GM23338 (cell line): ENCODE data around the gene SVOPL. TPM values are rescaled to one million over a fixed set of nuclear protein-coding genes. Genes with fewer than 3 reads are reported as not detected.

Experiments
- ATAC-seq: fragments of 200-7000 bp; cut with Tn5 transposase; 3 replicates; pipeline ENCODE4 v1.9.1; 2020
- DNase-seq: peaks from one replicate; pipeline ENCODE4 v3.0.0-alpha.2; 2015; ENCODE audit warnings: low spot score
- H2AFZ ChIP-seq: fragments of 200-600 bp; sonication (generic); 2 replicates; pipeline ENCODE4 v1.8.0; 2016; ENCODE audit warnings: antibody characterized with exemption, mild to moderate bottlenecking, moderate library complexity
- H3F3A ChIP-seq: fragments of 200-600 bp; sonication (generic); replicated peaks from 2 replicates; pipeline ENCODE4 v1.8.0; 2017; ENCODE audit warnings: antibody characterized with exemption, mixed run types, low read depth
- H3K27ac ChIP-seq: fragments of 200-600 bp; sonication (generic); 2 replicates; pipeline ENCODE4 v1.6.1; 2016; ENCODE audit warnings: low read depth
- H3K27me3 ChIP-seq: fragments of 200-600 bp; sonication (generic); 2 replicates; pipeline ENCODE4 v1.8.0; 2016; ENCODE audit warnings: mild to moderate bottlenecking, mixed run types, moderate library complexity; ENCODE audit not compliant: insufficient read depth
- H3K36me3 ChIP-seq: fragments of 200-600 bp; sonication (generic); 2 replicates; pipeline ENCODE4 v1.8.0; 2016; ENCODE audit warnings: mild to moderate bottlenecking; ENCODE audit not compliant: insufficient read depth
- H3K4me1 ChIP-seq: fragments of 200-600 bp; sonication (generic); 2 replicates; pipeline ENCODE4 v1.8.0; 2016; ENCODE audit warnings: mild to moderate bottlenecking, moderate library complexity; ENCODE audit not compliant: insufficient read depth
- H3K4me2 ChIP-seq: fragments of 200-600 bp; sonication (generic); 2 replicates; pipeline ENCODE4 v1.7.1; 2017; ENCODE audit warnings: mixed run types
- H3K4me3 ChIP-seq: fragments of 200-600 bp; sonication (generic); 2 replicates; pipeline ENCODE4 v1.6.1; 2016; ENCODE audit warnings: mixed run types
- H3K79me2 ChIP-seq: fragments of 200-600 bp; sonication (generic); replicated peaks from 2 replicates; pipeline ENCODE4 v1.8.0; 2017; ENCODE audit warnings: mild to moderate bottlenecking; ENCODE audit not compliant: insufficient read depth
- H3K9me2 ChIP-seq: fragments of 200-600 bp; sonication (generic); 2 replicates; pipeline ENCODE4 v1.8.0; 2017; ENCODE audit not compliant: insufficient read depth
- H4K20me1 ChIP-seq: fragments of 200-600 bp; sonication (generic); replicated peaks from 2 replicates; pipeline ENCODE4 v1.8.0; 2017; ENCODE audit warnings: mild to moderate bottlenecking; ENCODE audit not compliant: insufficient read depth
- H3K27ac Mint-ChIP-seq: 2 replicates; pipeline ENCODE4 v1.8.0; 2020; ENCODE audit warnings: inconsistent platforms, mild to moderate bottlenecking, moderate library complexity, mixed read lengths
- H3K27me3 Mint-ChIP-seq: 3 replicates; pipeline ENCODE4 v1.8.0; 2022; ENCODE audit warnings: low read depth, mild to moderate bottlenecking, moderate library complexity, mixed read lengths, inconsistent platforms; ENCODE audit not compliant: insufficient read depth, poor library complexity
- H3K36me3 Mint-ChIP-seq: 3 replicates; pipeline ENCODE4 v1.8.0; 2021; ENCODE audit warnings: low read depth, mild to moderate bottlenecking, inconsistent platforms, moderate library complexity, mixed read lengths
- H3K4me1 Mint-ChIP-seq: 3 replicates; pipeline ENCODE4 v1.8.0; 2020; ENCODE audit warnings: mild to moderate bottlenecking, inconsistent platforms, mixed read lengths
- H3K4me3 Mint-ChIP-seq: 3 replicates; pipeline ENCODE4 v1.8.0; 2021; ENCODE audit warnings: moderate library complexity, mild to moderate bottlenecking, inconsistent platforms, mixed read lengths
- H3K9me3 Mint-ChIP-seq: 3 replicates; pipeline ENCODE4 v1.8.0; 2020; ENCODE audit warnings: moderate library complexity, mild to moderate bottlenecking, inconsistent platforms, mixed read lengths
- CREB1 ChIP-seq: fragments of 250-450 bp; sonication (Bioruptor Pico); IDR thresholded peaks from 2 replicates; pipeline ENCODE4 v1.5.0; 2020; ENCODE audit warnings: low read depth, mild to moderate bottlenecking, moderate library complexity
- CTCF ChIP-seq, 2 experiments: fragments of 200-600 bp in 1 of 2; sonication (generic) in 1 of 2; conservative IDR thresholded peaks; 2 replicates each; pipeline versions ENCODE4 v1.5.1 to v1.6.1; 2016 to 2017; ENCODE audit warnings: antibody characterized with exemption in 2 of 2, low read depth in 2 of 2, mild to moderate bottlenecking in 2 of 2, moderate library complexity in 1 of 2
- ETS1 ChIP-seq: IDR thresholded peaks from 2 replicates; pipeline ENCODE4 v1.6.1; 2016; ENCODE audit warnings: antibody characterized with exemption
- EZH2 ChIP-seq: fragments of 200-600 bp; sonication (generic); IDR thresholded peaks from one replicate; pipeline ENCODE4 v1.8.0; 2017; ENCODE audit warnings: antibody characterized with exemption, mild to moderate bottlenecking, low read depth; ENCODE audit not compliant: unreplicated experiment
- JUNB ChIP-seq: IDR thresholded peaks from one replicate; pipeline ENCODE4 v1.6.1; 2016; ENCODE audit warnings: antibody characterized with exemption; ENCODE audit not compliant: unreplicated experiment
- NANOG ChIP-seq: IDR thresholded peaks from 2 replicates; pipeline ENCODE4 v1.6.1; 2016; ENCODE audit warnings: antibody characterized with exemption, borderline replicate concordance
- REST ChIP-seq: IDR thresholded peaks from one replicate; pipeline ENCODE4 v1.6.1; 2018; ENCODE audit warnings: antibody characterized with exemption; ENCODE audit not compliant: unreplicated experiment
- STAT1 ChIP-seq: IDR thresholded peaks from one replicate; pipeline ENCODE4 v1.6.1; 2016; ENCODE audit warnings: antibody characterized with exemption; ENCODE audit not compliant: unreplicated experiment
- ZNF114 ChIP-seq: fragments of 250-450 bp; sonication (Bioruptor Pico); IDR thresholded peaks from 2 replicates; pipeline ENCODE4 v1.5.0; 2020; ENCODE audit warnings: mild to moderate bottlenecking, moderate library complexity
- ZNF331 ChIP-seq: fragments of 250-450 bp; sonication (Bioruptor Pico); IDR thresholded peaks from 2 replicates; pipeline ENCODE4 v1.5.0; 2020; ENCODE audit warnings: low read depth, mild to moderate bottlenecking, moderate library complexity
- ZNF462 ChIP-seq: fragments of 250-450 bp; sonication (Bioruptor Pico); IDR thresholded peaks from 2 replicates; pipeline ENCODE4 v1.5.0; 2020; ENCODE audit warnings: mild to moderate bottlenecking, moderate library complexity
- polyA plus RNA-seq: library from polyadenylated mRNA; unstranded; fragments of >200 nt; fragmentation: Nextera tagmentation; extraction: Ambion mirVana; gene quantifications from 2 replicates; pipeline ENCODE4 v1.2.1, GENCODE V29; 2016
- total RNA-seq: library from RNA; depleted of rRNA; stranded (reverse); fragments of >200 nt; shearing (Covaris generic); gene quantifications from 2 replicates; pipeline ENCODE4 v1.2.3, GENCODE V29; 2014

The SVOPL gene
- total and polyA plus RNA-seq, 2 experiments from 2014 or later = 1.4 to 2.1 TPM

GRCh38 chr7:138579671-138580070 lies 121.5 kb downstream of the SVOPL start:
- H3K36me3 Mint-ChIP-seq = peaks cover 90% of the 10 kb centered on the region

More at GRCh38 chr7:138579671-138580070, 121.5 kb downstream of the SVOPL start:
- Histone ChIP-seq H3K36me3 (peaks cover 89% of the 10 kb centered on the region), H3K79me2 (no peaks in the 10 kb centered on the region; the same call in 1 of the 2 replicates), H3K4me3 (no peak overlapping the region), H3K4me1 (no peaks in the 10 kb centered on the region), H3K9me2 (no peaks in the 10 kb centered on the region), H3K27ac (no peak overlapping the region), H2AFZ (no peak overlapping the region), H3K27me3 (no peaks in the 10 kb centered on the region), H3F3A (0 out of 2 replicates have a peak, but pooled peaks cover 4% of the 10 kb centered on the region), H4K20me1 (no peaks in the 10 kb centered on the region), H3K4me2 (no peak overlapping the region)
- Mint-ChIP-seq H3K4me1 (peaks cover 3% of the 10 kb centered on the region; the same call in 1 of the 3 replicates), H3K9me3 (no peaks in the 10 kb centered on the region), H3K27ac (no peak overlapping the region), H3K4me3 (no peak overlapping the region), H3K27me3 (peaks cover 2% of the 10 kb centered on the region)
- no peak for TF ChIP-seq ZNF462
- no peak for TF ChIP-seq CREB1 (CRISPR knock-in tag)
- TF ChIP-seq ETS1 = no peak
- TF ChIP-seq CTCF (conservative IDR thresholded peaks at IDR 0.05; ENCODE audit: low read depth in 2 of 2) = no peak
- no peak for TF ChIP-seq EZH2
- TF ChIP-seq STAT1 = no peak
- no peak for TF ChIP-seq ZNF331 (CRISPR knock-in tag)
- TF ChIP-seq ZNF114 (CRISPR knock-in tag) = no peak
- TF ChIP-seq NANOG = no peak
- TF ChIP-seq REST = no peak
- no peak for TF ChIP-seq JUNB
- ATAC-seq = no peak
- no peak for DNase-seq
